OCI-LY7 (cell line): Measurements from ENCODE around the gene ZSCAN25. TPM values are rescaled to one million over a fixed set of nuclear protein-coding genes. Genes with fewer than 3 reads are reported as not detected.

ENCODE experiments used
- BruUV-seq: library from RNA; stranded (reverse); fragments of 400-500 nt; replicated peaks from 2 replicates; lab custom pipeline; 2021; lab: Mats Ljungman, UMichigan
- CTCF ChIA-PET: fragments of 300-600 bp; sonication (Branson Sonifier 250); formaldehyde crosslinking; loops from one replicate; lab custom pipeline; 2022; ENCODE audit warnings: antibody characterized with exemption; ENCODE audit not compliant: unreplicated experiment; lab: Charles Lee
- POLR2A ChIA-PET: fragments of 300-600 bp; sonication (Branson Sonifier 250); formaldehyde crosslinking; loops from one replicate; lab custom pipeline; 2022; ENCODE audit warnings: antibody characterized with exemption; lab: Charles Lee
- DNase-seq: peaks from one replicate; pipeline ENCODE4 v3.0.0-alpha.2; 2015; ENCODE audit warnings: low spot score
- H2AFZ ChIP-seq: fragments of 200-600 bp; sonication (generic), shearing (Covaris generic); 2 replicates; pipeline ENCODE4 v1.6.1; 2014; ENCODE audit warnings: mild to moderate bottlenecking, antibody characterized with exemption, low read length, moderate library complexity
- H3K27ac ChIP-seq: fragments of 200-600 bp; sonication (generic); 2 replicates; pipeline ENCODE4 v1.5.1; 2014; ENCODE audit warnings: mixed run types, low read depth, mild to moderate bottlenecking, moderate library complexity, low read length, inconsistent platforms; ENCODE audit not compliant: poor library complexity, severe bottlenecking
- H3K36me3 ChIP-seq: fragments of 200-600 bp; sonication (generic); 2 replicates; pipeline ENCODE4 v1.6.1; 2014; ENCODE audit warnings: mild to moderate bottlenecking, antibody characterized with exemption, low read length, moderate library complexity, mixed read lengths; ENCODE audit not compliant: insufficient read depth
- H3K4me1 ChIP-seq: fragments of 200-600 bp; sonication (generic); 2 replicates; pipeline ENCODE4 v1.5.1; 2014; ENCODE audit warnings: mild to moderate bottlenecking, low read length; ENCODE audit not compliant: insufficient read depth, poor library complexity, severe bottlenecking
- H3K4me2 ChIP-seq: fragments of 200-600 bp; sonication (generic); 2 replicates; pipeline ENCODE4 v1.6.1; 2014; ENCODE audit warnings: mild to moderate bottlenecking, low read length
- H3K4me3 ChIP-seq: fragments of 200-600 bp; sonication (generic); 2 replicates; pipeline ENCODE4 v1.5.1; 2014; ENCODE audit warnings: mild to moderate bottlenecking, low read depth, low read length; ENCODE audit not compliant: poor library complexity, severe bottlenecking
- H3K79me2 ChIP-seq: fragments of 200-600 bp; sonication (generic); 2 replicates; pipeline ENCODE4 v1.6.1; 2016; ENCODE audit warnings: low read depth, mild to moderate bottlenecking, low read length, moderate library complexity, mixed read lengths; ENCODE audit not compliant: insufficient read depth
- H3K9me2 ChIP-seq: fragments of 200-600 bp; sonication (generic); 2 replicates; pipeline ENCODE4 v1.6.1; 2016; ENCODE audit warnings: mild to moderate bottlenecking, low read length, mixed read lengths; ENCODE audit not compliant: insufficient read depth
- H3K9me3 ChIP-seq: fragments of 200-600 bp; sonication (generic); 2 replicates; pipeline ENCODE4 v1.6.1; 2014; ENCODE audit warnings: mild to moderate bottlenecking, mixed run types, low read length, mixed read lengths
- H4K20me1 ChIP-seq: fragments of 200-600 bp; sonication (generic); 2 replicates; pipeline ENCODE4 v1.6.1; 2014; ENCODE audit warnings: mild to moderate bottlenecking, antibody characterized with exemption, low read length, moderate library complexity, mixed read lengths; ENCODE audit not compliant: insufficient read depth
- EZH2phosphoT487 ChIP-seq: fragments of 200-600 bp; sonication (generic); IDR thresholded peaks from 2 replicates; pipeline ENCODE4 v1.6.1; 2018; ENCODE audit warnings: low read depth, borderline replicate concordance, mild to moderate bottlenecking, mixed run types, antibody characterized with exemption, low read length, moderate library complexity, mixed read lengths
- intact Hi-C: fragments of 100-400 bp; cut with micrococcal nuclease; formaldehyde crosslinking; loops from one replicate; pipeline ENCODE4 v1.10.0; 2022; ENCODE audit not compliant: unreplicated experiment
- total RNA-seq, 2 experiments: library from RNA; depleted of rRNA in 1 of 2; stranded (reverse); fragments of >200 nt in 1 of 2; shearing (Covaris generic) in 1 of 2; gene quantifications; 2 replicates each; pipeline ENCODE4 v1.2.3, GENCODE V29; 2014 to 2022
- TF ChIP-seq, protein P1 (sequence below): fragments of 200-600 bp; sonication (generic); conservative IDR thresholded peaks from 2 replicates; pipeline ENCODE4 v1.5.1; 2014; ENCODE audit warnings: mild to moderate bottlenecking, antibody characterized with exemption, low read length, moderate library complexity, mixed read lengths

The ZSCAN25 gene
- total RNA-seq, 2 experiments from 2014 or later = 12.0 to 14.3 TPM

- Histone ChIP-seq H3K9me2 (no peaks in the 10 kb centered on the region), H3K4me3 (no peak overlapping the region), H3K4me1 (no peaks in the 10 kb centered on the region), H3K79me2 (no peaks in the 10 kb centered on the region), H3K9me3 (no peaks in the 10 kb centered on the region), H3K36me3 (no peaks in the 10 kb centered on the region), H3K4me2 (no peak overlapping the region), H3K27ac (no peak overlapping the region), H2AFZ (no peak overlapping the region), H4K20me1 (no peaks in the 10 kb centered on the region)
- ChIA-PET CTCF (interaction anchor here (0.6 kb wide), 1 partner anchor 168 kb away, joined by 4 read pairs; no protein-coding TSS in a partner anchor), POLR2A (interaction anchor here (0.8 kb wide), 1 partner anchor 246 kb away, joined by 3 read pairs; no protein-coding TSS in a partner anchor)
- DNase-seq = no peak
- TF ChIP-seq, protein P1, sequence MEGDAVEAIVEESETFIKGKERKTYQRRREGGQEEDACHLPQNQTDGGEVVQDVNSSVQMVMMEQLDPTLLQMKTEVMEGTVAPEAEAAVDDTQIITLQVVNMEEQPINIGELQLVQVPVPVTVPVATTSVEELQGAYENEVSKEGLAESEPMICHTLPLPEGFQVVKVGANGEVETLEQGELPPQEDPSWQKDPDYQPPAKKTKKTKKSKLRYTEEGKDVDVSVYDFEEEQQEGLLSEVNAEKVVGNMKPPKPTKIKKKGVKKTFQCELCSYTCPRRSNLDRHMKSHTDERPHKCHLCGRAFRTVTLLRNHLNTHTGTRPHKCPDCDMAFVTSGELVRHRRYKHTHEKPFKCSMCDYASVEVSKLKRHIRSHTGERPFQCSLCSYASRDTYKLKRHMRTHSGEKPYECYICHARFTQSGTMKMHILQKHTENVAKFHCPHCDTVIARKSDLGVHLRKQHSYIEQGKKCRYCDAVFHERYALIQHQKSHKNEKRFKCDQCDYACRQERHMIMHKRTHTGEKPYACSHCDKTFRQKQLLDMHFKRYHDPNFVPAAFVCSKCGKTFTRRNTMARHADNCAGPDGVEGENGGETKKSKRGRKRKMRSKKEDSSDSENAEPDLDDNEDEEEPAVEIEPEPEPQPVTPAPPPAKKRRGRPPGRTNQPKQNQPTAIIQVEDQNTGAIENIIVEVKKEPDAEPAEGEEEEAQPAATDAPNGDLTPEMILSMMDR = no peak
- TF ChIP-seq EZH2phosphoT487 = no peak
- no TSS peak for BruUV-seq
- intact Hi-C loops = no loop called here
Measured at GRCh38 chr7:99605527-99605926, 11.2 kb upstream of the ZSCAN25 start.

DNA sequence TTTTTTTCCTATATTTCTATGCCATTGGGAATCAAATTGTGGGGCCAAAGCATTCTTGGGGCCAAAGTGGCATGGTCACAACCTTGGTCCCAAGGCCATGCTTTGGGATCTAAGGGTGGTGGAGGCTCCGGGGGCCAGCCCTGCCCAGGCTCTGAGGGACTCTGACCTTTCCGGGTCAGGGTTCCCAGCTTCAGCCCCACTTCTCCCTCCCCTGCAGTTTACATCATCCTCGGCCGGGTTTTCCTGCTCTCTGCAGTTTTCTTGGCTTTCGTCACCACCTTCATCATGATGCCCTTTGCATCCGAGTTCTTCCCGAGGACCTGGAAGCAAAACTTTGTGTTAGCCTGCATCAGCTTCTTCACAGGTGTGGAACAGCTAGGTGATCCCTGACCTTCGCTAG, 10.2 kb upstream of the ZSCAN25 start:
- Histone ChIP-seq H3K4me1 (no peaks in the 10 kb centered on the region), H4K20me1 (no peaks in the 10 kb centered on the region), H3K9me3 (no peaks in the 10 kb centered on the region), H3K4me3 (no peak overlapping the region), H3K79me2 (no peaks in the 10 kb centered on the region), H2AFZ (no peak overlapping the region), H3K27ac (no peak overlapping the region), H3K36me3 (no peaks in the 10 kb centered on the region), H3K4me2 (no peak overlapping the region), H3K9me2 (no peaks in the 10 kb centered on the region)
- no peak for DNase-seq
- BruUV-seq = no TSS peak
- intact Hi-C loops = no loop called here
- no peak for TF ChIP-seq EZH2phosphoT487
- TF ChIP-seq, protein P1 = no peak
- ChIA-PET POLR2A (no interaction called here), CTCF (no interaction called here)

- H3K79me2 ChIP-seq = no peaks in the 10 kb centered on the region
- no peak overlapping the region for H3K4me3 ChIP-seq
- H3K9me3 ChIP-seq = no peaks in the 10 kb centered on the region
- H3K4me1 ChIP-seq = no peaks in the 10 kb centered on the region
- no peaks in the 10 kb centered on the region for H3K36me3 ChIP-seq
- no peaks in the 10 kb centered on the region for H3K9me2 ChIP-seq
- H4K20me1 ChIP-seq = no peaks in the 10 kb centered on the region
- POLR2A ChIA-PET = no interaction called here
- intact Hi-C loops = no loop called here
- H3K27ac ChIP-seq = no peak overlapping the region
- CTCF ChIA-PET = no interaction called here
- no TSS peak for BruUV-seq
- DNase-seq = no peak
- no peak overlapping the region for H2AFZ ChIP-seq
- H3K4me2 ChIP-seq = no peak overlapping the region
- TF ChIP-seq, protein P1 = no peak
- TF ChIP-seq EZH2phosphoT487 = no peak
Measured at GRCh38 chr7:99607548-99607947, 9.2 kb upstream of the ZSCAN25 start.
